ACC112 (cell line): ENCODE results near the gene ACTL6B.
"Not testable (repeated sequence)": the region's sequence is repeated elsewhere in the genome, so short reads cannot be mapped to it uniquely, and the experiment has no call there.

Source experiments
- H2AFZ ChIP-seq: fragments of 200-600 bp; sonication (generic); one replicate; pipeline ENCODE4 v1.6.0; 2017; ENCODE audit warnings: antibody characterized with exemption, low read length; ENCODE audit not compliant: unreplicated experiment
- H3K27ac ChIP-seq: fragments of 200-600 bp; sonication (generic); 2 replicates; pipeline ENCODE4 v1.5.1; 2014; ENCODE audit warnings: low read depth, mild to moderate bottlenecking, antibody characterized with exemption, low read length, moderate library complexity
- H3K27me3 ChIP-seq: fragments of 200-600 bp; sonication (generic); 2 replicates; pipeline ENCODE4 v1.6.1; 2014; ENCODE audit warnings: mild to moderate bottlenecking, antibody characterized with exemption, low read length, moderate library complexity, mixed read lengths; ENCODE audit not compliant: insufficient read depth
- H3K36me3 ChIP-seq: fragments of 200-600 bp; sonication (generic); 2 replicates; pipeline ENCODE4 v1.6.1; 2016; ENCODE audit warnings: mild to moderate bottlenecking, antibody characterized with exemption, low read length, moderate library complexity, mixed read lengths; ENCODE audit not compliant: insufficient read depth
- H3K4me1 ChIP-seq: fragments of 200-600 bp; sonication (generic); one replicate; pipeline ENCODE4 v1.6.1; 2016; ENCODE audit warnings: low read length, mixed read lengths; ENCODE audit not compliant: insufficient read depth, unreplicated experiment, control insufficient read depth
- H3K4me3 ChIP-seq: fragments of 200-600 bp; sonication (generic); 2 replicates; pipeline ENCODE4 v1.5.1; 2014; ENCODE audit warnings: mild to moderate bottlenecking, low read depth, low read length
- H3K79me2 ChIP-seq: fragments of 200-600 bp; sonication (generic); one replicate; pipeline ENCODE4 v1.6.0; 2016; ENCODE audit warnings: low read length; ENCODE audit not compliant: control insufficient read depth, unreplicated experiment, insufficient read depth

Gene ACTL6B

DNA sequence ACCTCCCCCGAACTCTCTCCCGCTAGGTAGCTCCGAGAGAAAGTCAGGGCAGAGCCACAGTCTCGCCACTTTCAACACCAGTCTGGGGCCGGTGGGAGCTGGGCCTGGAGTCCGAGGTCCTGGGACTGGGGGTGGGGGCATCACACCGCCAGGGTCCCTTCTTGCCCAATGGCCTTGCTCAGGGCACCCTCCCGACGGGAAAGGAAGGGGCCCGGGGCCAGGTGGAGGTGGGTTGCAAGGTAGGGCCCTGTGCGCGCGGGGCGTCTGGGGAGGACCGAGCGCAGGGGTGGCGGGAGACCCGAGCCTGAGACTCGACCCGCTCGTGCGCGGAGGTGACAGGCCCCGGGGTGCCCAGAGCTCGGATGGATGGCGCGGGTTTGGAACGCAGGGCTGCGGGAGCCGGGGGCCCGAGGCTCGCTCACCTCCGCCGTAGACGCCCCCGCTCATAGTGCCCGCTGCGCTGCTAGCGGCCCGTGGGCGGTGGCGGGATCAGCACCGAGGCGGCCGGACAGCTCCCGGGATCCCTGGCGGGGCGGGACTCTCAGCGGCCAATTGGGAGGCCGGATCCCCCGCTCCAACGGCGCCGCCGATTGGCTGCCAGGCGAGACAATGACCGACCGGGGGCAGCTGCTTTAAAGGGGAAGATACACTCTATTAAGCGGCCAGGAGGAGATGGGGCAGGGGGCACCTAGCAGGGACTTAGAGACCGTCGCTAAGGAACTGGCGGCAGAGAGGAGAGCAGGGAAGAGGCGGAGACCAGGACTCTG, at the start of gene ACTL6B:
TSS of gene ACTL6B (minus strand) at position 541 of the 767 bp plus-strand sequence. CDS start at position 447, 94 bp downstream.
- Histone ChIP-seq H3K36me3 (no peaks in the 10 kb centered on the region), H3K79me2 (no peaks in the 10 kb centered on the region), H2AFZ (no peak within 1 kb of the TSS), H3K4me3 (no peak within 1 kb of the TSS), H3K4me1 (no peaks in the 10 kb centered on the region), H3K27ac (no peak within 1 kb of the TSS), H3K27me3 (peaks cover 42% of the 10 kb centered on the region)

DNA sequence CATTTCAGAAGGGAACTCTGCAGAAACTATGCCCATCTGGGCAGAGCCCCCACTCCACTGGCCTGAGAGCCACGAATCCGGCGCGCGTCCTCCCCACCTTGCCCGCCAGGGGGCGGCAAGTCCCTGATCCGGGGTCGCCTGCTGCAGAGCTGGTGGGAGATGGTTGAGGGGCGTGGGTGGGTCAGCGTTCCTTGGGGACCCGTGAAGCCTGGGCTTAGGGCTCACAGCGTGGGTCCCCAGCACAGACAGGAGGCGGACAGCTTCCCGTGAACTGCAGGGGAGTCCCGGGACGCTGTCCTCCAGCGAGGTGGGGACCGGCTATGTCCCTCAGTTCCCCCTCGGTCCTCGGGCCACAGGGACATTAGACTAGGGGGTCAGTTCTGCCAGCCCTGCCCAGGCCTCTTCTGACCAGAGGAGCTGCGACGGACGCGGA, 49.1 kb upstream of the ACTL6B start:
- peak overlapping the region; percentile 45 for H3K27ac ChIP-seq
- peak overlapping the region; percentile 87 for H2AFZ ChIP-seq

DNA sequence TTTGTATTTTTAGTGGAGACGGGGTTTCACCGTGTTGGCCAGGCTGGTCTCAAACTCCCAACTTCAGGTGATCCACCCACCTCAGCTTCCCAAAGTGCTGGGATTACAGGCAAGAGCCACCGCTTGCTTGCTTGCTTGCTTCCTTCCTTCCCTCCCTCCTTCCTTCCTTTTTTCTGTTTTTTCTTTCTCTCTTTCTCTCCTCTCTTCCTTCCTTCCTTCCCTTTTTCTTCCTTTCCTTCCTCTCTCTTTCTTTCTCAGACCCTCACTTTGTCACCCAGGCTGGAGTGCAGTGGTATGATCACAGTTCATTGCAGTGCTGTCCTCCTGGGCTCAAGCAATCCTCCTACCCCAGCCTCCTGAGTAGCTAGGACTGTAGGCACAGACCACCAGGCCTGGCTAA, 44.8 kb upstream of the ACTL6B start:
- H3K4me3 ChIP-seq, H3K27me3 ChIP-seq, H3K4me1 ChIP-seq, H3K36me3 ChIP-seq, H2AFZ ChIP-seq, H3K27ac ChIP-seq, H3K79me2 ChIP-seq: not testable (repeated sequence)

More for the DNA sequence above, 49.1 kb upstream of the ACTL6B start:
- Histone ChIP-seq H3K27me3 (no peaks in the 10 kb centered on the region), H3K4me3 (peak overlapping the region; percentile 90), H3K79me2 (peaks cover 21% of the 10 kb centered on the region), H3K36me3 (no peaks in the 10 kb centered on the region), H3K4me1 (peaks cover 6% of the 10 kb centered on the region)

DNA sequence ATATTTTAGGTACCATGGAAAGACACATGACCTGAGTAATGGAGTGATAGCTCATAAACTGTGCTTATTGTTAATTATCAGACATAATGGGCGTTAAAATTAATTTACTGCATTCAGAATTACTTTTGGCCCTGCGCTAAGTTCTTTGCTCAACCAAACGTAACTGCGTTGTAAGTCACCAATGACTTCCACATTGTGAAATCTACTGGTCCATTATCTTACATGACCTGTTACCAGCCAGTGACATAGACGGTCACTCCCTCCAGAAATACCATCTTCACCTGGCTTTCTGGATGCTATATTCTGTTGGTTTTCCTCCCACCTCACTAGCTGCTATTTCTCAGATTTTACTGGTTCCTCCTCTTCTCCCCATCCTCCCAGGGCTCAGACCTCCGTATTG, 42.8 kb upstream of the ACTL6B start:
- Histone ChIP-seq H3K79me2 (no peaks in the 10 kb centered on the region), H3K27ac (no peak overlapping the region), H3K4me1 (no peaks in the 10 kb centered on the region), H3K36me3 (no peaks in the 10 kb centered on the region), H2AFZ (no peak overlapping the region), H3K4me3 (no peak overlapping the region), H3K27me3 (no peaks in the 10 kb centered on the region)

DNA sequence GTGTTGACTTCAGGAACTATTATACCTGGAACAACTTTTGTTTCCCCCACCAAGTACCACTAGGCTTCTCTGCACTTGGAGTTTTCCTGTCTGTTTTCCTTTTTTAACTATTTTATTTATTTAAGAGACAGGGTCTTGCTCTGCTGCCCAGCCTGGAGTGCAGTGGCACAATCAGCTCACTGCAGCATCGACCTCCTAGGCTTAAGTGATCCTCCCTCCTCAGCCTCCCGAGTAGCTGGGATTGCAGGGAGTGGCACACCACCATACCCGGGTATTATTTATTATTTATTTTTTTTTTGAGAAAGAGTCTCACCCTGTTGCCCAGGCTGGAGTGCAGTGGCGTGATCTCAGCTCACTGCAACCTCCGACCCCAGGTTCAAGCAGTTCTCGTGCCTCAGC, 39.9 kb upstream of the ACTL6B start:
- H3K27ac ChIP-seq: no peak overlapping the region
- no peak overlapping the region for H3K4me3 ChIP-seq
- peaks cover 11% of the 10 kb centered on the region for H3K4me1 ChIP-seq
- H3K27me3 ChIP-seq: no peaks in the 10 kb centered on the region
- peaks cover 27% of the 10 kb centered on the region for H3K79me2 ChIP-seq
- no peaks in the 10 kb centered on the region for H3K36me3 ChIP-seq
- no peak overlapping the region for H2AFZ ChIP-seq

DNA sequence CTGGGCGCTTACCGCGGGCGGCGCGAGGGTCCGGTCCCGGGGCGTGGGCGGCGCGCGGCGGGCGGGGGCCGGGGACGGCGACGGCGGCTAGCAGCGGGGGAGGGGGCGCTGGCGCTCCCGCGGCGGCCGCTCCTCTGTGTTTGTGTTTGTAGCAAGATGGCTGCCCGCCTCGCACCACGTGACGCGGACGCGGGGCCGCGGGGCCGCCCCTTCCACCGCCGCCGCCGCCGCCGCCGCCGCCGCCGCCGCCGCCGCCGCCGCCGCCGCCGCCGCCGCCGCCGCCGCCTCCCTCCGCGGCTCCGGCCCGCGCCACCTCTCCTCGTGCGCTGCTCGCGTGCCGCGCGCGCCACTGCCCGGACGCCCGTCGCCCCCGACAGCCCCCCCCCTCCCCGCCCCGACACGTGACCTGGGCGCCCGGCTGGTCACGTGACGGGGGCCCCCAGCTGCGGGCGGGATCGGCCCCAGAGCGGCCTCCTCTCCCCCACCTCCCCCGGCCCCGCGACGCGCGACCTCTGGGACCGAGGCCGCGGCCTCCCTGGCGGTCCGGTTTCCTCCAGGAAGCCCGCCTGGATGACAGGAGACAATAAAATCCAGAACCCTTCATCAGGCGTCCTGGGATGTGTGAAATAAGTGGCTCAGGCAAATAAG, 38.0 kb upstream of the ACTL6B start, which contains the start of gene GIGYF1:
TSS of gene GIGYF1 (minus strand) at position 153 of the 648 bp plus-strand sequence. CDS start 6,012 bp downstream, outside the sequence.
- H2AFZ ChIP-seq: peak within 1 kb of the TSS; percentile 78
- H3K79me2 ChIP-seq: peaks cover 45% of the 10 kb centered on the region
- no peaks in the 10 kb centered on the region for H3K36me3 ChIP-seq
- H3K4me3 ChIP-seq: peak within 1 kb of the TSS; percentile 97
- peaks cover 24% of the 10 kb centered on the region for H3K4me1 ChIP-seq
- no peaks in the 10 kb centered on the region for H3K27me3 ChIP-seq
- peak within 1 kb of the TSS; percentile 31; the same call in 1 of the 2 replicates for H3K27ac ChIP-seq

DNA sequence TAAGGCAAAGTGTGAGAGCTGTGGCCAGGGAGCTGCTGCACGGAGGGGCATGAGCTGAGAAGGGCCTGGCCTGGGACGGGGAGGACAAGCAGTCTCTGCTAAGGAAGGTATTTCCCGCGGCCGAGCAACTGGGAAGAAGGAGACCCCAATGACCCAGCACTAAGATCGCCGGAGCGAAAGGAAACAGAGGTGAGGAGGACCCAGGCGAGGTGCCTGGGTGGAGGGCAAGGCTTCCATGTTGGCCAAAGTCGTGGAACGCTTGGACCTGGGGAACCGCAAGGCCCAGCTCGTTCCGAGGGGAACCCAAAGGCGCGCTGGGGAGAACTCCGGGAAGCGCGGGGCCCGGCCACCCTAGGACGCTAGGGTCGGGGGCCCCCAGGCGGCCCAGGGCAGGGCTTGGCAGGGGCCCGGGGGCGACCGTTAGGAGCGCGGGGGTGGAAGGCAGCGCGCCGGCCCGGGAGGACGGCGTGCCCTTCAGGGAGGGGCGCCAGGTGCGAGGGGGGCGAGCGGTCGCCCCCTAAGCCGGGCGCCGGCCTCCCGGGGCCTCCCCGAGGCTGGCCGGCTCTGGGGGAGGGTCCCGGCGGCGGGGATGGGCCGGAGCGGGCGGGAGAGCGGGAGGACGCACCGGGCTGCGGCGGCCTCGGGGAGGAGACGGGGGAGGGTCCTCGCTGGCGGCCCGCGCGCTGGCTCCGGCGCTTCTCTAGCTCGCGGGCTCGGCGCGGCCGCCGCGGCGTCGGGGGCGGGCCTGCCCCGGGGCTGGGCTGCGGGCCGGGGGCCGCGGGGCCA, 37.3 kb upstream of the ACTL6B start:
- Histone ChIP-seq H3K27ac (peak overlapping the region; percentile 31; the same call in 1 of the 2 replicates), H3K4me1 (peaks cover 26% of the 10 kb centered on the region), H3K79me2 (peaks cover 52% of the 10 kb centered on the region), H3K27me3 (no peaks in the 10 kb centered on the region), H3K36me3 (no peaks in the 10 kb centered on the region), H3K4me3 (peak overlapping the region; percentile 97), H2AFZ (no peak overlapping the region)

DNA sequence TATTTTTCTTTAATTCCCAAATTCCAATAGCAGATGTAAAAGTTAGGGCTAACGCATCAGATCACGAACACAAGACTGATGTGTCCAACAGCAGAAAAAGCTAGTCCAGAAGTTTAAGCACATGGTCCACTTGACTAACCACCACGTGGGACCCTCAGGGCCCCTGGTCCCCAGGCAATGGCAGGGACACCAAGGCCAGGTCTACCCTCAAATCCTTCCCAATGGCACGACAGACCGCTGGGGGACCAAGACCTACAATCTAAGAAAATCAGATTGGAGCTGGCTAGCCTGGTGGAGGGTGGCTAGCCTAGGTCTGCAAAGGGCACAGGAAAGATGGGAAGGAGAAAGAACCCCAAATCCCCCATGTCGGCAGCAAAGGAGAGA, 36.3 kb upstream of the ACTL6B start:
- Histone ChIP-seq H3K36me3 (no peaks in the 10 kb centered on the region), H3K27ac (no peak overlapping the region), H3K79me2 (peaks cover 56% of the 10 kb centered on the region), H3K4me1 (peaks cover 34% of the 10 kb centered on the region), H3K4me3 (peak overlapping the region; percentile 97), H3K27me3 (no peaks in the 10 kb centered on the region), H2AFZ (no peak overlapping the region)

DNA sequence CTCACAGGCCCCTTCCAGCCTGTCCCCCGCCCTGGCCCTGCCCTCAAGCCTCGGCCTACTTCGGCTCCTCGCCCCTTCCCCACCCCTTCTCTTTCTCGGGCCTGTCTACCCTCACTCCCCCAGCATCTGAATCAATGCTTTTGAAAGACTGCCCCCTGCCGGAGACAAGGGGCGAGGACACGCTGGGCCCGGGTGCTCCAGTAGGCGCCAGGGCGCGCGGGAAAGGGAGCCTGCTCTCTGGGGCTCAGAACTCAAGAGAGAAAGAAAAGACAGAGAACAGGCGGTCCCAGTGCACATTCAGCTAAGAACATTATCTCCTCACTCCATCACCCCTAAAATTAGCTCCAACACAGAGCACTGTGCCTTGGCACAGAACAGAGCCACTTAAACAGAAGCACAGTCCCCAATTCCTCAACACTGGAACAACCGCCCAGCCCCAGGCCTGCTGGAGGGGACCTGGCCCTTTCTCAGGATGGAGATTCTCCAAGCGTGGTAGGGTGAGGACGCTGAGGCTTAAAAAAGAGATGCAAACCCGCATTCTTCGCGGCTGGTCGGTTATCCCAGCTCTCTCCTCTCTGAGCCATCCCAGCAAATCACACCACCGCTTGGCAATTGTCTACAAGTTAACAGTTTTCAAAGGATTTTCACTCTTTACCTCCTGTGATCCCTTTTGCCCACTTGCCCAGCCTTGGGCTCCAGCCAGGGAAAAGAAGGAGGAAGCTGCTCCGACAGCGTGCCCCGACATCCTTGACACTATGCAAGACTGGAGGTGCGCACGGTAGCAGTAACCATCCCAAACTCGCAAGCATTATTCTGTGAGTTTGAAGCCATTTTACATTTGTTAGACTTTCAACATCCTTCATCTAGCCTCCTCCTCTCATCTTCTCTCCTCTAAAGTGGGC, 35.7 kb upstream of the ACTL6B start:
- Histone ChIP-seq H3K4me3 (peak overlapping the region; percentile 97), H3K27ac (no peak overlapping the region)

More for the DNA sequence above, 35.7 kb upstream of the ACTL6B start:
- no peaks in the 10 kb centered on the region; the same call in 1 of the 2 replicates for H3K36me3 ChIP-seq
- H3K4me1 ChIP-seq: peaks cover 34% of the 10 kb centered on the region
- H2AFZ ChIP-seq: no peak overlapping the region
- no peaks in the 10 kb centered on the region for H3K27me3 ChIP-seq
- peaks cover 56% of the 10 kb centered on the region for H3K79me2 ChIP-seq
